ENCODE results near the gene SOX21.

Gene SOX21

GRCh38 chr13:94712287-94712811 is at the start of gene SOX21:
Gene SOX21 (minus strand): TSS chr13:94712545. CDS start chr13:94712049, 496 bp downstream.
- Histone ChIP-seq H3K9me2 (replicated peaks; ENCODE audit: low read depth, low read length) (no peaks in the 10 kb centered on the region), H2AFZ (ENCODE audit: low read length) (no peak within 1 kb of the TSS), H3K9me3 (ENCODE audit: insufficient read depth, low read depth, low read length) (no peaks in the 10 kb centered on the region), H3K4me3 (ENCODE audit: low read length, poor library complexity, severe bottlenecking) (no peak within 1 kb of the TSS), H3K79me2 (ENCODE audit: insufficient read depth, low read length) (no peaks in the 10 kb centered on the region), H3F3A (ENCODE audit: low read depth) (no peaks in the 10 kb centered on the region), H3K4me2 (ENCODE audit: low read depth, low read length, poor library complexity, severe bottlenecking) (no peak within 1 kb of the TSS), H3K4me1 (ENCODE audit: insufficient read depth, low read length, poor library complexity, severe bottlenecking) (no peaks in the 10 kb centered on the region), H3K9ac (ENCODE audit: low read depth, low read length, poor library complexity, severe bottlenecking) (no peak within 1 kb of the TSS), H4K20me1 (ENCODE audit: insufficient read depth, low read length, poor library complexity, severe bottlenecking) (no peaks in the 10 kb centered on the region), H3K27me3 (ENCODE audit: insufficient read depth, low read length, poor library complexity, severe bottlenecking) (no peaks in the 10 kb centered on the region), H3K36me3 (ENCODE audit: insufficient read depth, low read length) (no peaks in the 10 kb centered on the region)
- TF ChIP-seq, protein P1, sequence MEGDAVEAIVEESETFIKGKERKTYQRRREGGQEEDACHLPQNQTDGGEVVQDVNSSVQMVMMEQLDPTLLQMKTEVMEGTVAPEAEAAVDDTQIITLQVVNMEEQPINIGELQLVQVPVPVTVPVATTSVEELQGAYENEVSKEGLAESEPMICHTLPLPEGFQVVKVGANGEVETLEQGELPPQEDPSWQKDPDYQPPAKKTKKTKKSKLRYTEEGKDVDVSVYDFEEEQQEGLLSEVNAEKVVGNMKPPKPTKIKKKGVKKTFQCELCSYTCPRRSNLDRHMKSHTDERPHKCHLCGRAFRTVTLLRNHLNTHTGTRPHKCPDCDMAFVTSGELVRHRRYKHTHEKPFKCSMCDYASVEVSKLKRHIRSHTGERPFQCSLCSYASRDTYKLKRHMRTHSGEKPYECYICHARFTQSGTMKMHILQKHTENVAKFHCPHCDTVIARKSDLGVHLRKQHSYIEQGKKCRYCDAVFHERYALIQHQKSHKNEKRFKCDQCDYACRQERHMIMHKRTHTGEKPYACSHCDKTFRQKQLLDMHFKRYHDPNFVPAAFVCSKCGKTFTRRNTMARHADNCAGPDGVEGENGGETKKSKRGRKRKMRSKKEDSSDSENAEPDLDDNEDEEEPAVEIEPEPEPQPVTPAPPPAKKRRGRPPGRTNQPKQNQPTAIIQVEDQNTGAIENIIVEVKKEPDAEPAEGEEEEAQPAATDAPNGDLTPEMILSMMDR (conservative IDR thresholded peaks at IDR 0.05; ENCODE audit: low read length): no peak
- TF ChIP-seq EZH2phosphoT487 (IDR thresholded peaks at IDR 0.05; ENCODE audit: borderline replicate concordance): no peak

DNA sequence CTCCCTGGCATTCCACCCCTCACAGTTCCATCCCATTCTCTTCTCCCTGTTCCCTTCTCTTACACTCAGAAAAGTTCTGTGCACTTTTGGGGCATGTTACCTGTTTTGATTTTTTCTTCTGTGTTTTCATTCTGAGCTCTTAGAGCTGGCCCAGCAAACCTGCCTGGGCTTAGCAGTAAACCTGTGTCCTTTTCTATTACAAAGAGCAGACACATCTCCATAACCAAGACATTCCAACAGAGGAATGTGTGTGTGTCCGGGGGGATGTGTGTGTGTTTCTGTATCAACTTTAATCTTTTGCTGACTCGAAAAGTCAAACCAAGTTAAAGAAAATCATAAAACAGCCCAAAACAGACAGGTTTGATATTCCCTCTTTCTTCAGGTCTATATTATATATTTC is 49.1 kb upstream of the SOX21 start:
- no peaks in the 10 kb centered on the region for H3K36me3 ChIP-seq (ENCODE audit: insufficient read depth, low read length)
- H3K9ac ChIP-seq (ENCODE audit: low read depth, low read length, poor library complexity, severe bottlenecking): no peak overlapping the region
- no peaks in the 10 kb centered on the region for H3F3A ChIP-seq (ENCODE audit: low read depth)
- no peak overlapping the region for H3K4me2 ChIP-seq (ENCODE audit: low read depth, low read length, poor library complexity, severe bottlenecking)
- no peaks in the 10 kb centered on the region for H3K27me3 ChIP-seq (ENCODE audit: insufficient read depth, low read length, poor library complexity, severe bottlenecking)
- no peak overlapping the region for H2AFZ ChIP-seq (ENCODE audit: low read length)
- H3K4me1 ChIP-seq (ENCODE audit: insufficient read depth, low read length, poor library complexity, severe bottlenecking): no peaks in the 10 kb centered on the region
- H4K20me1 ChIP-seq (ENCODE audit: insufficient read depth, low read length, poor library complexity, severe bottlenecking): no peaks in the 10 kb centered on the region
- no peaks in the 10 kb centered on the region for H3K79me2 ChIP-seq (ENCODE audit: insufficient read depth, low read length)
- H3K9me3 ChIP-seq (ENCODE audit: insufficient read depth, low read depth, low read length): no peaks in the 10 kb centered on the region
- H3K9me2 ChIP-seq (replicated peaks; ENCODE audit: low read depth, low read length): 0 out of 2 replicates have a peak, but pooled peaks cover 5% of the 10 kb centered on the region
- TF ChIP-seq, protein P1 (conservative IDR thresholded peaks at IDR 0.05; ENCODE audit: low read length): no peak
- no peak for TF ChIP-seq EZH2phosphoT487 (IDR thresholded peaks at IDR 0.05; ENCODE audit: borderline replicate concordance)
- H3K4me3 ChIP-seq (ENCODE audit: low read length, poor library complexity, severe bottlenecking): no peak overlapping the region

GRCh38 chr13:94759120-94759728 is 46.9 kb upstream of the SOX21 start:
- Histone ChIP-seq H3K9me3 (ENCODE audit: insufficient read depth, low read depth, low read length) (no peaks in the 10 kb centered on the region), H3K79me2 (ENCODE audit: insufficient read depth, low read length) (no peaks in the 10 kb centered on the region)
- TF ChIP-seq, protein P1 (conservative IDR thresholded peaks at IDR 0.05; ENCODE audit: low read length): no peak
- TF ChIP-seq EZH2phosphoT487 (IDR thresholded peaks at IDR 0.05; ENCODE audit: borderline replicate concordance): no peak

More at GRCh38 chr13:94759120-94759728, 46.9 kb upstream of the SOX21 start:
- Histone ChIP-seq H3F3A (ENCODE audit: low read depth) (no peaks in the 10 kb centered on the region), H3K27me3 (ENCODE audit: insufficient read depth, low read length, poor library complexity, severe bottlenecking) (no peaks in the 10 kb centered on the region), H3K4me1 (ENCODE audit: insufficient read depth, low read length, poor library complexity, severe bottlenecking) (no peaks in the 10 kb centered on the region), H3K9ac (ENCODE audit: low read depth, low read length, poor library complexity, severe bottlenecking) (no peak overlapping the region), H2AFZ (ENCODE audit: low read length) (no peak overlapping the region), H3K4me2 (ENCODE audit: low read depth, low read length, poor library complexity, severe bottlenecking) (no peak overlapping the region), H4K20me1 (ENCODE audit: insufficient read depth, low read length, poor library complexity, severe bottlenecking) (no peaks in the 10 kb centered on the region), H3K9me2 (replicated peaks; ENCODE audit: low read depth, low read length) (0 out of 2 replicates have a peak, but pooled peaks cover 5% of the 10 kb centered on the region), H3K4me3 (ENCODE audit: low read length, poor library complexity, severe bottlenecking) (no peak overlapping the region), H3K36me3 (ENCODE audit: insufficient read depth, low read length) (no peaks in the 10 kb centered on the region)
